ENCODE results near the gene COL15A1.

The COL15A1 gene

GRCh38 chr9:99108131-99108530 lies 164.4 kb downstream of the COL15A1 start:
- no peak for DNase-seq (ENCODE audit: low read depth in 2 of 2)

- no peak for DNase-seq (ENCODE audit: low read depth in 2 of 2)
Measured at GRCh38 chr9:99109522-99109921, 165.8 kb downstream of the COL15A1 start.

DNA sequence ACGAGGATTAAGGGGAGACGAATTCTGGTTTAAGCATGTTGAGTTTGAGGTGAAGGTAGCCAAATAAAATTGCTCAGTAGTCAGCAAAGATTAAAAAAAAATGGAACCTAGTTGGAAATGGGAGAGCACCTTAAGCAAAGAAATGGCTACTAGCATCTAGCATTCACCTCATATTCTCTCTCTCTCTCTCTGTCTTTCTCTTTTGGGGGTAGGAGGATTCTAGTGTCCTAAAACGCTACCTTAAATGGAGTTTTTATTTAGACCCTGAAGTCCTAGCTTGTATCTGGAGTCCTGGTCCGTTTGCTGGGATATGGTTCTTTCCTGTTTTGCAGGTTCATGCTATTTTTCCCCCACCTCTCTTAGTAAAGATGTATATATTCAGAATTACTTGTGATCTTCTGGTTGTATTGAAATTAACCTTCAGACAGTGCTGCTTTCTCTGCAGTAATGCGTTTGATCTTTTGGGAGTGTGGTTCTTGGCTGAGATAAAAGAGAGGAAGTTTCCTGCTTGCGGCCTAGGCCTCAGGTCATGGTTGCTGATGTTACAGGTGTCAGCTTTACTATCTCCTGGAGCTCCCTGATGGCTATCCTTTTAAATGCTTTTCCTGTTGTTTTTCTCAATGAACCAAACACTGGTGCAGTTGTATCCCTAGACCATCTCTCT lies 169.2 kb downstream of the COL15A1 start:
- DNase-seq (ENCODE audit: low read depth in 2 of 2) = no peak

DNA sequence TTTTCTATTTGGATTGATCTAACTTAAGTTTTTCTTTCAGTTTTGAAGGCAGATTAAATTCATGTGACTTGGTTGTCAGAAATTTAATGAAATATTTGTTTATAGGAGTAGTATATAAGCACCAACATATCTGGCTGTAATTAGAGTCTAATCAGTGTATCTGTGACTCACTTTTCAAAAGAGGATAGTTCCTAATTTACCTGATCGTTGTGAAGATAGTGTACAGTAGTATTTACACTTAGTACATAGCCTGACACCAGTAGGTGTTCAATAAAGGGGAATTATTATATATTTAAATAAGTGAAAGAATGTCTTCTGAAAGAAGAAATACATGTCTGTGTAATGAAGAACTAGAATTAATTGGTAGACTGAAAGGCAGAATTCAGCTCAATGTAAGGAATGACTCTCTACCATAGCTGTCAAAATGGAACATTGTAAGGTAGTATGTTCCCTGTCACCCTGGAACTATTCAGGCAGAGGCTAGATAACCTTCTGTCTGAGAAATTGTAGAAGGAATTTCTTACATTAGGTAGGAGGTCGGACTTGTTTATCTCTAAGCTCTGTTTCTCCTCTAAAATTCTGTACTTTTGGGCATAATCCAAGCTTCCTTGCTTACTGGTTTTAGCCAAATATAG lies 169.8 kb downstream of the COL15A1 start:
- no peak for DNase-seq (ENCODE audit: low read depth in 2 of 2)

DNA sequence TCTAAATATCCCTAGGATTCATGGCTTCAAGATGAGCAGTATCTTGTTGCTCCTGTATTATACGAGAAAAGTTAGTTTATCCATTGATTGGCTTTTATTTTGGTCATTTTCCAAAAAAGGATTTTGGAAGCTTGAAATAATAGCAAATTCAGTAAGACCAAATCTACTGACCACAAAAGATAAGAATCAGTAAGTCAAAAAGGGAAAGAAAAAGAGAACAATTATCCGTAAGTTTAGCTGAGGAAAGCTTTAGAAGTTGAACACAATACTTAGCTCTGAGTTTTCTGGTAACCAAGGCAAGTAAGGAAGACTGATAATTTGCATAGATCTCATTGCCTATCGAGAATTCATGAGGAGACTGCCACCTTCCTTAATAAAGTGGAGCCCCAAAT lies 170.3 kb downstream of the COL15A1 start:
- DNase-seq (ENCODE audit: low read depth in 2 of 2) = no peak

GRCh38 chr9:99114846-99115500 lies 171.3 kb downstream of the COL15A1 start:
- no peak for DNase-seq (ENCODE audit: low read depth in 2 of 2)

- DNase-seq (ENCODE audit: low read depth in 2 of 2) = no peak
Measured at GRCh38 chr9:99116003-99116411, 172.3 kb downstream of the COL15A1 start.

DNA sequence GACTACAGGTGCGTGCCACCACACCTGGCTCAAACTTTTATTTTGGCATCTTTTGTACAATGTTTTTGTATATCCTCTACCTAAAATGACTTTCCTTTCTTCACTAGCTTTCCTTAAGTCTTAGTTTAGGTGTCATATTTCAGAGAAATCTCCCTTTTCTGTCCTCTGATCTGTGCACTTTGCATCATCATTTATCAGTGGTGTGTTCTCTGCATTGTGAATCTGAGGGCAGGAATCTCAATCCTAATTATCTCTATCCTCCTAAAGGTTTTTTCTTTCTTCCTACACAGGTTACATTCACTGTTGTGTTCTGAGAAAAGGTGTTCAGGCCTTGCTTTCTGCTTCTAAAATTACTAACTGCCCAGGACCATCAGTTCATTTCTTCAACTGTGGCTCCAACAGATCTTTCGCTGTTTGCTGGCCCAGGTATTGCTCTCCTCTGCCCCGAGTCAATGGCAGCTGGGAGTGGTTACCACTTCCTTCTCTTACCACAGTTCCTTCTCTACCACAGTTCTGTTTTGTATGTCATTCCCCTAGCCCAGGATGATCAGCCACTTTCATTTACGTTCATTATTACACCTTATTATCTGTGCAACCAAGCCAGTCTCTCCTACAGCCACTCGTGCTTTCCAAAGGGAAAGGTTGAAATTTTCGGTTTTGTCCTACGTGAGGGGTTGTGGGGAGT lies 175.2 kb downstream of the COL15A1 start:
- DNase-seq (ENCODE audit: low read depth in 2 of 2) = peak in 1 of 2 donors; percentile 20

DNA sequence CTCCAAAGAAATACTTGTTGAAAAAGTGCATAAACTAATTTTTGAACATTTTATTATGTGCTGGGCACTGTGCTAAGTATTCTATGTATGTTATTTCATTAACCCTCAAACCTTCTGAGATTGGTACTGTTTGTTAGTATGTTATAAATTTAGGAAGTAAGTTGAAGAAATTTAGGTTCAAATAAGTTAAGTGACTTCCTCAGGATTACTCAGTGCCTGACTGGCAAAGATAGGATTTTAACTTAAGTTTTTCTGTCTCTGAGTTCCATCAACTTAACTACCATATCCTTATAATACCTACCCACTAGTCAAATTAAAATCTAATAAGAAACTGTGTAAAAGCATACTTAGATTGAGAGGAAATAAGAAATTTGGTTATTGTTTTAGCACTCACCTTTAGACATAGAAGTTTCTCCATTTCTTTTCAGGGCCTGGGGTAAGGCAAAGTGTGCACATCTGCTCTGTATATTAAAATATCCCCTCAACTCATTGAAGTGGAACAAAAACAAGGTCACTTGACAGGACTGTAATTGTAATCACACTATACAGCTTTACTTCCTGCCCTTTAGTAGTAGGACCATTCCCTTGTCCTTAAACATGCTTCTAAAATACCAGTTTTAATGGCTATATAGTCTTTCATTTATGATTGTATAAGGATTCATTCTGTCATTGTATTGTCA lies 176.4 kb downstream of the COL15A1 start:
- no peak for DNase-seq (ENCODE audit: low read depth in 2 of 2)
